Measurements from ENCODE around the gene TMEM11.
"Not testable (repeated sequence)": the region's sequence is repeated elsewhere in the genome, so short reads cannot be mapped to it uniquely, and the experiment has no call there.

TMEM11 gene

DNA sequence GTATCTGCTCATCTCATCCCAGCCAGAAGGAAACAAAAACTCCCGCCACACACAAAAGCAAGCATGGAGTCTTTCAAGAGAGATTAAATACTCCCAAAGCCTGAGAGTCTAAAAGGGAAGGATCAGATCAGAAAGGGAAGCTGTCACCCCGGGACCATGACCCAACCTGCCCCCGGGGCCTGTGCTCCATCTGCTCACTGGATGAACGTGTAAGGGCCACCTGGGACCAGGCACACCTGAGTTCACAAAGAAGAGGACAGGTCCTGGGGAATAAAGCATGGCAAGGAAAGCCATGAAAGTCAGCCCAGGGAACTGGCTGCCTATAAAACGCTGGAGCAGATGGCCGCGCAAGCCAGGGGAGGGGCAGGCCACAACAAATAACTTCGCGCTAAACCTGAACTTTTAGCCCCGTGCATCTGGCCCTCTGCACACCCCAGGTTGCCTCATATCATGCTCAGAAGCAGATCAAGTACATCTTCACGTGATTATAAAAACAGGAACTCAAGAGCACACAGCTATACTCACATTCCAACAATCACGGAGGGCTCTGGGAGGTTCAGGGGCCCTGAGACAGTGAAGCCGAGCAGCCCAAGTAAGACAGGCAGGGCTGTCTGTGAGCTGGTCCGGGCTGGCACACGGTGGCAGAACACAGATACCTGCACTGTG is 3.4 kb downstream of the TMEM11 start:
- no peak for DNase-seq

- no peak for DNase-seq
Measured at GRCh38 chr17:21209511-21210175, 4.3 kb downstream of the TMEM11 start.

- no peak for DNase-seq
Measured at GRCh38 chr17:21208352-21208751, 5.6 kb downstream of the TMEM11 start.

DNA sequence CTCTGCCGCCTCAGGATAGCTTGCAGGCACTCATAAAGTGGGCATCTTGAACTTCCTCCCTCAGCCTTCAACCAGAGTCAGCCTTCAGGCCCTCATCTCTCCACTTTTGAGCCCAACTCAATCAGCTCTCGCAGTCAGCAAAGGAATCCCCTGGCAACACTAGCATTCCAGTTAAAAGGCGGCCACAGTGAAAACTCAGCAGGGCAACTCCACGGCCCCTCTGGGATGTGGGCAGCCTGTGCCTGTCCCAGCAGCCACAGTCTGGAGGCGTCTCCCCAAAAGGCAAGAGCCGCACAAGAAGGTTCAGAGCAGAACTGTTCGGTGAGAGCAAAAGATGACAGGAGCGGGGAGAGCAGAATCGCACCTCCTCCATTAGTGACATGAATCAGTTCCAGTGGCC is 9.0 kb downstream of the TMEM11 start:
- no peak for DNase-seq

GRCh38 chr17:21202512-21202911 is 11.4 kb downstream of the TMEM11 start:
- DNase-seq = no peak

DNA sequence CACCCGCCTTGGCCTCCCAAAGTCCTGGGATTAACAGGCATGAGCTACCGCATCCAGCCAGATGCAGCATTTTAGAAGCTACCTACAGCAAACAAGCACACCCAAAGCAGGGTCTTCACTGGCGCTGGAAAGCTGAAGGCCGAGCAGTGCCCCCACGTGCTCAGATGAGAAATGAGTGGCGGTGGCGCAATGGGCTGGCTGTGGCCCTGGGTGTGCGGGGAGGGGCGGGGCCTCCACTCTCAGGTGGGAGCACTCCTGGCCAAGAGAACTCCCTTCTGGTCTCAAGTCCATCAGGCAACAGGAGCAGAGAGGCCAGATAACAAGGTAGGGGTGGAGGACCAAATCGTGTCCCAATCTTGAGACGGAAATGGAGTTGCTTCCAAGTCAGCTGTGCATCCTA is 12.1 kb downstream of the TMEM11 start:
- DNase-seq = no peak

DNA sequence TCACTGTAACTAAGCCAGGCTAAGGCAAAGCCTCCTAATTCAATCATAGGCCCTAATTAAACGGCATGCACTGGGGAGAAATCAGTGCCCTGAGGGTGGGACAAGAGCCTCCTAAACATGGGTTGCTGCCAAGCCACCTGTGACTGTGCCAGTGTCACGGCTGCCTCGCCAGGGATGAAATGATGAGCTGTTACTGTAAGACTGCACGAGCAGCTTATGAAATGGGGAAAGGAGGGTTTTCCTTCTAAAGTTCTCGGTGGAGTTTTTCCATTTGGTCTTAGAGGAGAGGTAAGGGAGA is 12.7 kb downstream of the TMEM11 start:
- no peak for DNase-seq

DNA sequence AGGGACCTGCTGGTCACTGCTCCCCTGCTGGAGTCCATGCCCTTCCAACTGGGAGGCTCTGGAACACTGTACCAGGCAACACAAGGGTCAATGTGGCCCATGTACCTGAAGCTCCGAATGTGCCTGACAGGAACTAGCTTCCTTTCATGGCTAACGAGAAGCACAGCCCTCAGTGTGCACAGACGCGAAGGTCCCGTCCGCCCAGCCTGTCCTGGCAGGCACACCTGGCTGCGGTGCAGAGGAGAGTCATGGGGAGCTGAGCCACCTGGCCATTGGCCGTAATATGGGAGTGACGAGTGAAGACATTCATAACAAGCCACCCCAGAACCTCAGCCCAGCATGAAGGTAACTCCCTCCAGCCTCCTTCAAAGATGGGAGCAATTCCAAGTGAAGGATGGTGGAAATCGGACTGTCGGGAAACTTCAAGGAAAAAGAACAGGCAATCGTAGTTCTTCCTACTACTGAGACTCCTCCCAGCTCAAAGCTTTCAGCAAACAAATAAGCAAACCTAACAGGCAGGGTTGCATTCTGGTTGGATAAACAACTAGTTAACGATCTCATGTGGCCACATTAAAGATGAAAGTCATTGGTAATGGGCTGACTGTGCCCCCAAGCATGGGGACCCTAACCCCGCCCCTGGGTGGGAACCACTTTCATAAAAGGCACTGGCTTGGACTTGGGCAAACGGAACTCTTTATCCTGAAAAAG is 13.2 kb downstream of the TMEM11 start:
- DNase-seq = no peak

DNA sequence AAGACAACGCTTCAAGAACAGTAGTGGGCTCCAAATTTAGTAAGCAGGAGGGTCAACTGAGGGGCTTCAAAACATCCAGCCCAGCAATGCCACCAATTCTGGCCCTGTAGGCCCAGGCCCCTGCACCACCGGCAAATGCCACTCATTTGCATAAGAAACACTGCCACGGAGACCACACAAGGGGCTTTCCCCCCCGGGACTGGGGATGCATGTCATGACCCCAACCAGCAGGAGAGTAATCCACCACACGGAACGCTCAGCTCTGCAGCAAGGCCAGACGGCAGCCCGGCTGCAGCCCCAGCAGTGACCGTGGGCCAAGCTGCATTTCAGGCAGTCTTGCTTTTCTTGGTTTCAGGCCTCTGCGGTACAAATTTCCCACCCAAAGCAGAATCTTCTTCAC is 14.1 kb downstream of the TMEM11 start:
- no peak for DNase-seq

DNA sequence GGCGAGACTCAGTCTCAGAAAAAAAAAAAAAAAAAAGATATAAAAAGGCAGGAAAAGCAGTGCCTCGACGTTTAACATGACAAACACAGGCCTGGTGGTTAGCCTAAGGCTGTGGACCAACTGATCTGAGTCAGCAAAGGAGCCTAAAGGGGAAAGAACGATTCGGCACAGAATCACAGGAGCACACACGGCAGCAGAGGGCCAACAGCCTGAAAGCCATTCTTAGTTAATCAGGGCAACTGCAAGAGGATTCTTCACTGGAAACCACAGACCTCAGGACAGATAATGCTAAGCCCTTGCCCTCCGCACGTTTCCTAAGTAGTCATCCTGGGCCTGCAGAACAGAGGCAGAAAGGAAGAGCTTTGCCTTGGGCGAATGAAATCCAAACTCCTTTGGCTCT is 14.7 kb downstream of the TMEM11 start:
- no peak for DNase-seq

DNA sequence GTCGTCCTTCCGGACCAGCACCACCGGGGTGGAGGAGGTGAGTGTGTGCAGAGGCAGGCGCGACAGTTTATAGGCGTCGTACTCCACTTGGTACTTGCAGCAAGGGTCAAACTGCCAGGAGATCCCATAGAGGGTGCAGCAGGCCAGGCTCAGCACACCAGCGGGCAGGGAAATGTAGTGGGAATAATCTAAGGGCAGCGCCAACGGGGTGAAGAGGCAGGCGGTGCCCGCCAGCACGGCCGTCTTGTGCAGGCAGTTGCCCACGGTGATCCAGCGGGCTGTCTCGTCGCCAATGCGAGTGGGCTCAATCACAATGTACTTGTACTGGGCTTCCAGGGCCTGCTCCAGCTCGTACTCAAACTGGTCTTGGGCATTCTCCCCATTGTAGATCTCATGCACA is 15.6 kb downstream of the TMEM11 start:
- no peak for DNase-seq

DNA sequence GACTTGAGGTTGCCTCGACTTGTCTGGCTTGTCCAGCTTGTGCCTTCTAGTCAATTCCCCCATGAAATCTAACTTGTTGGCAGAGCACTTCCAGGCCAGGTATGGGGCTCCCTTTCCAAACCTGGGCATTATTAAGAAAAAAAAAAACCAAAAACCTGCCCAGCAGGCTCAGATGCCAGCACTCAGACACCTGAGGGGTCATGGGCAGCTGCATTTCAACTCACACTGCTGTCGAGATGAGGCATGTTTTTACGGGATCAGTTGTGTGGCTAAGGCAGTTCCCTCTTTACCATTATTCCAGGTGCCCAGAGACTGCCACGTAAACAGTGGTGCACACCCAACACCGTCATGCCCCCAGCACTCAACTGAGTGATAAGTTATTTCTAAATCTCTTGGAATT is 17.8 kb downstream of the TMEM11 start:
- no peak for DNase-seq

DNA sequence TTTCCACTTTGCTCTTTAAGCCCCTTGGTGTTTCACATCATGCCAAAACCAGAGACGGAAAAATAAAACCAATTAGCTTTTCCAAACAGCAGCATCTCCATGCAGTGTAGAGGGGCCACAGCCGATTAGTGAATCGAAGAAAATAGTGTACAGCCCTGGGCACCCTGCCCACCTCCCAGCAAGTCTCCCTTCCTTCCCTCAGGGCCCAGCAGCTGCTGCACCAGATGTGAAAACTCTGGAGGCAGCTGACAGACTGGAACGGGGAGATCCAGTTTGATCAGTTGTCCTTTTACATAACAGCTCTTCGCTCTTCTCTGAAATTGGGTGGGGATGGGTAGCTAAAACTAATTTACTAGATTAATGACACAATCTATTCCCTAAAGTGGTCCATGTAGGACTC is 19.3 kb downstream of the TMEM11 start:
- no peak for DNase-seq

DNA sequence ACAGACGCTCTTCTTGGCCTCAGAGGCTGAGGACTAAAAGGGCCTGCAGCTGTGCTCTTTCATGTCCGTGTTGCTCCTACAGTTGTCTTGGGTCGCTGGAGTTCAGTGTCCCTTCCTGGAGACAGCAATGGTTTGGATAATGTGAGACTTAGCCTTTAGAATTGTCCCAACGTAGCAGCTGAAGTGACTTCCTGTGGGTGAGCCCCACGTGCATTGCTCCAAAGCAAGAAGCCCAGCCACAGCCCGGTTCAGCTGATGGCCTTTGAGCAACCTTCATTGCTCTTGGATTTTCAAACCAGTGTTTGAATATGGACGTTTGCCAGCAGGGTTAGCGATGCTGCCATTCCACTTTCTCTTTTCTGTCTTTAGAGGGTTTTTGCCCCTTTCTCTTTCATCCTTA is 19.7 kb downstream of the TMEM11 start:
- DNase-seq = no peak

DNA sequence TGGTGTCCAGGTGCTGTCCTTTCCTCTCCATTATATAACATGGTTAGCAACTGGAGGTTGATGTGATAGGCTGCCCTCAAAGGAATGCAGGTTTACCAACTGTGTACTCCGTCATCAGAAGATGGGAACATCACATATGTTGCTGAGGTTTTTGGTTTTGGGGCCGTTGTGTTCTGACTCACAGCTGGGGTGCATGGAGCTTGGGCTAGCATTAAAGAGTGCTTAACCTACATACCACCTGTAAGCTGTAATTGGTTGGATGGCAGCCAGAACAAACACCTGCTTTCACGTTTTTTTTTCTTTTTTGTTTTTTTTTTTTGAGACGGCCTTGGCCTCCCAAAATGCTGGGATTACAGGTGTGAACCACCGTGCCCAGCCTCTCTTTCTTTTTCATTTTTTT is 20.9 kb downstream of the TMEM11 start:
- peak in 1 of 5 experiments; percentile 57 for DNase-seq

DNA sequence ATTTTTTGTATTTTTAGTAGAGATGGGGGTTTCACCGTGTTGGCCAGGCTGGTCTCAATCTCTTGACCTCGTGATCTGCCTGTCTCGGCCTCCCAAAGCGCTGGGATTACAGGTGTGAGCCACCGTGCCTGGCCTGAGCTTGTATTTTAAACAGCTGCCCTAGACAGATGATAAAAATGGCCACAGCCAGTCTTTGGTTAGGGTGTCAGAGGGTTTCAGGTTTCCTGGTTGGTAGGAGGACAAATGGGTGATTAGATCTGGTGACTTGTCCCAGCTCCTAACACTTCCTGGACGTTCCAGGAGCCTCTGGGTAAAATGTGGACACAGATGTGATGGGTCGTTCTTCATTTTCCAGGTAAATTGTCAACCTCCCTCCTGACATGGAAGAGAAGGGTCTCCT is 21.5 kb downstream of the TMEM11 start:
- not testable (repeated sequence) for DNase-seq

DNA sequence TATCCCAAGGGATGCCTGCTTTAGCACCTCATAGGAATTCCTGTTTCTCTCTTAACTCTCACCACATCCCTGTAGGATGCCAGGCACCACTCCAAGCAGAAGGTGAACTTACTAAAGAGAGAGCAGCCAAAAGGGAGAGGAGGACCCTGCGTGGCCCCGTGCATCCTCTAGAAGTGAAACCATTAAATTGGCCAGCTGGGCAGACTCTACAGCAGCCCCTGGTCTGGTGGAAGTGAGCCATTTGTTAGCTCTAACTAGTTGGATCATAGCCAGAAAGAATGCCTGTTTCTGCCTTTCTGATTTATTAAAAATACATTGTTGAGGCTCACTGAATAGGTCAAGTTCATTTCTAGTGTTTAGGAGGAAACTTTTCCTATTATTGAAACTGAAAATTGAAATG is 22.3 kb downstream of the TMEM11 start:
- DNase-seq = no peak

GRCh38 chr17:21190078-21190477 is 23.9 kb downstream of the TMEM11 start:
- DNase-seq = no peak

DNA sequence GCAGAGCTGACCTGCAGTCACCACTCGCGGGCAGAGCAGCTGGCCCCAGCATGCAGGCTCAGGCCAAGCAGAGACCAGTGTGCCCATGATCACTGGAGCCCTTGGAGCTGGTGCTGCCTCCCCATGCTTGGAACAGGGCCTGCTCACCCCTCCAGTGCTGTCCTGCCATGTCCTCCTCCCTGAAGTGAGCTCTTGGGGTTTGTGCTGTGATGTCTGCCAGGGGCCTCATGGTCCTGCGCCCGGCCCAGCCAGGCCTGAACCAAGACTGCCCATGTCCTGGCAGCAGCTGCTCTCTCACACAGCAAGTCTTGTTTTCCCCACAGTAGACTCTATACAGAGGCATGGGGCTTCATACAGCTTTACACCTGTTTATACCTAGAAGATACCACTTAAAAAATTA is 24.6 kb downstream of the TMEM11 start:
- DNase-seq = no peak

DNA sequence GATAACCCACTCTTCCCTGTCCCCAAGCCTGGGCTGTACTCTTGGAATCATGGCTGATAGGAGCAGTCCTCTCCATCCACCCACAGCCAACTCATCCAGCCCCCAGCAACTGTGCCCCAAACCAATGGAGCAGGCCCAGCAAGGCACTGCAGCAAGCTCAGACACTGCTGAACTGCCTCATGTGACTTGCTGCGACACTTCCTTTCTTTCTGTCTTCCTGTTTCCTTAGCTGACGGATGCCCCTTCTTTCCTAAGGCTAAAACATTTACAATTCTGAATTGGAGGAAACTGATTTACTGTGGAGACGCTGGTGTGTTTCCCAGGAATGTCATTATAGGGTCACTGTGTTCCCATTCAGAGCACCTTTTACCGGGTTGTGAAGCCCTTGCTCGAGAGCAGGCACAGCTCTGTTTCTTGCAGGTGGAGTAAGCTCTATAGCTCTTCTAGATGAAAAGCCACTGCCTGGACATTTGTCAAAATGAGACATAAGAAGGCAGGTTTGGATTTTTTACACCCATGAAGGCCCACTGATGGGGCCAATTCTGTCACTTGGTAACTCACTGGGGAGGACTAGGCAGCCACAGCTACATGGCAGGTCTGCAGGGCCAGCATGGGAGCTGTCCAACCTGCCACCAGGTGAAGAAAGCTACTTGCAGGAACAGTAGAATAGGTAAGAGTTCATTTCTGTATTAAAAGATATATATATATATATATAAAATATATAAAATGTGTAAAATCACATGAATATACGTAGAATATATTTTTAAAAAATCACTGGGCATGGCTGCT is 27.4 kb downstream of the TMEM11 start:
- DNase-seq = no peak

DNA sequence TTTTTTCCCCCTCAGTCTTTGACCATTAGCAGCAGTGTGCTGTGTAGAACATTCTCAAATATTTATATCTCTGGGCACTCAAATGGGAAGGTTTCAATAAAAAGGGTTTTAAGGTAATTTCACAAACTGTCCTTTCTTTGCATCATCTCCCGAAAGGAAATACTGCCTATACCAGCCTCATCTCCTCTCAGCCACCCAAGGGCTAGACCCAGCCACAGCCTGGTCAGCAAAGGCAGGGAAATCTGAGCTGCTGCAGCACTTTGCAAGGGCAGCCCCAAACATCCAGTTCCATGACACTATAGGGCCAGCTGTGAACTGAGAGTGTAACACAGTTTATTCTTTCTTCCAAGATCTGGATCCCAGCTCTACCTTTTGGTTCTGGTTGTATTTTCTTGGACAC is 28.9 kb downstream of the TMEM11 start:
- DNase-seq = no peak

DNA sequence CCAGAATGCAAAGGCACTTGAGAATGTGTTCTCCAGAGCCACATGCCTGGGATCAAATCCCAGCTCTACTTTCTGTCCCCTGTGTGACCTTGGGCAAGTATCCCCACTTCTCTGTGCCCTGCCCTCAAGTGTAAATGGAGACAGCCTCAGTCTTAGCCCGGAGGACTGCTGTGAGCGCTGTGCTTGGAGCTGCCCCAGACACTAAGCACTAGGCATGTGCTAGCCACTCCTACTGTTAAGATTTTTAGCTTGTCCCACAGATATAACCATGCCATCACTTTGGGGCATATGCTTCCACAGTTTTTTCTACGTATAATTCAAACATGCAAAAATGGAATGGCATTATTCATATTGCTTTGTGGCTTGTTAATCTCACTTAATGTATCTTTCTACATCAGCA is 29.4 kb downstream of the TMEM11 start:
- no peak for DNase-seq

DNA sequence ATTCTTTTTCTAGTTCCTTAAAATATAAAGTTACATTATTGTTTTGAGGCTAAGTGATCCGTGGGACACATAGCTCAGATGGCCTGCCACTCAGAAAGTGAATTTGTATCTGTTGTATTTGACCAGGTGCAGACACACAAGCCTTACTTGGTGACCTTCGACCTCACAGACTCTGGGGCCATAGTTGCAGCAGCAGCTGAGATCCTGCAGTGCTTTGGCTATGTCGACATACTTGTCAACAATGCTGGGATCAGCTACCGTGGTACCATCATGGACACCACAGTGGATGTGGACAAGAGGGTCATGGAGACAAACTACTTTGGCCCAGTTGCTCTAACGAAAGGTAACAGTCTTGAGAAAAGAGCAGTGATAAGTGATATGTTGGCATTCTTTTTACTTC is 30.5 kb downstream of the TMEM11 start:
- no peak for DNase-seq

Measured in T-helper 2 cell (primary cell).